Omental fat pad (tissue), 4 donors: Measurements from ENCODE around the gene ZMIZ1. TPM values are rescaled to one million over a fixed set of nuclear protein-coding genes. Genes with fewer than 3 reads are reported as not detected.

Experiments used
- ATAC-seq: fragments of 150-250 bp; one replicate; pipeline ENCODE4 v1.9.1; 2016; ENCODE audit warnings: mild to moderate bottlenecking, moderate library complexity; ENCODE audit not compliant: low FRiP score
- DNase-seq: peaks from one replicate; pipeline ENCODE4 v3.0.0-alpha.2; 2019; ENCODE audit warnings: low spot score
- total RNA-seq, 4 donors: library from RNA; depleted of rRNA; stranded (reverse); fragments of >200 nt; gene quantifications; one replicate each; pipeline ENCODE4 v1.1.0, GENCODE V29; 2016
- TF ChIP-seq, protein P1 (sequence below), 3 donors: fragments of 450-650 bp; IDR thresholded peaks; one replicate each; pipeline ENCODE4 v1.5.1; 2016 to 2017; ENCODE audit warnings: antibody characterized with exemption in 3 of 3, mild to moderate bottlenecking in 3 of 3, moderate library complexity in 2 of 3

Gene ZMIZ1
- total RNA-seq, 4 donors from 2014 or later = 24.2 to 64.8 (median 43.1) TPM

DNA sequence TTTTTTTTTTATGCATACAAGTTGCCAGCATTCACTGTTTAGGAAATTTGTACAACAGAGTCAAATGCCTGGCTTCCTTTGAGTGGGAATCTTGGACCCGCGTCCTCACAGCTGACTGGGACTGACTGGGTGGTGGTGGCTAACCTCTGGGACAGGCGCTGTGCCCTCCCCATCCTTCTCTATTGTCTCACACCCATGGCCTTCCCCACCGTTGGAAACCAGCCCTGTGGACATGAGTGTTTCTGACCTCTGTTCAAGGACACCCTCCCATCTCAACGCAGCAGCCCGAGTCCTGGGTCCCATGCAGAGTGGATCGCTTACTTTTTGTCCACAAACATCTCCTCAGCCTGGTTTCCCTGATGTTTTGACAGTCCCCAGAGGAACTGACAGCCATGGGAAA lies 153.4 kb downstream of the ZMIZ1 start:
- ATAC-seq (no peak), DNase-seq (no peak)
- TF ChIP-seq, protein P1, sequence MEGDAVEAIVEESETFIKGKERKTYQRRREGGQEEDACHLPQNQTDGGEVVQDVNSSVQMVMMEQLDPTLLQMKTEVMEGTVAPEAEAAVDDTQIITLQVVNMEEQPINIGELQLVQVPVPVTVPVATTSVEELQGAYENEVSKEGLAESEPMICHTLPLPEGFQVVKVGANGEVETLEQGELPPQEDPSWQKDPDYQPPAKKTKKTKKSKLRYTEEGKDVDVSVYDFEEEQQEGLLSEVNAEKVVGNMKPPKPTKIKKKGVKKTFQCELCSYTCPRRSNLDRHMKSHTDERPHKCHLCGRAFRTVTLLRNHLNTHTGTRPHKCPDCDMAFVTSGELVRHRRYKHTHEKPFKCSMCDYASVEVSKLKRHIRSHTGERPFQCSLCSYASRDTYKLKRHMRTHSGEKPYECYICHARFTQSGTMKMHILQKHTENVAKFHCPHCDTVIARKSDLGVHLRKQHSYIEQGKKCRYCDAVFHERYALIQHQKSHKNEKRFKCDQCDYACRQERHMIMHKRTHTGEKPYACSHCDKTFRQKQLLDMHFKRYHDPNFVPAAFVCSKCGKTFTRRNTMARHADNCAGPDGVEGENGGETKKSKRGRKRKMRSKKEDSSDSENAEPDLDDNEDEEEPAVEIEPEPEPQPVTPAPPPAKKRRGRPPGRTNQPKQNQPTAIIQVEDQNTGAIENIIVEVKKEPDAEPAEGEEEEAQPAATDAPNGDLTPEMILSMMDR (IDR thresholded peaks at IDR 0.05) = no peak

GRCh38 chr10:79223091-79224048 lies 154.6 kb downstream of the ZMIZ1 start:
- DNase-seq (peak; percentile 59), ATAC-seq (peak; percentile 68)
- TF ChIP-seq, protein P1 (IDR thresholded peaks at IDR 0.05) = no peak

- TF ChIP-seq, protein P1 (IDR thresholded peaks at IDR 0.05) = no peak
- DNase-seq = no peak
- ATAC-seq = no peak
These were observed 155.6 kb downstream of the ZMIZ1 start for GRCh38 chr10:79224263-79224949.

DNA sequence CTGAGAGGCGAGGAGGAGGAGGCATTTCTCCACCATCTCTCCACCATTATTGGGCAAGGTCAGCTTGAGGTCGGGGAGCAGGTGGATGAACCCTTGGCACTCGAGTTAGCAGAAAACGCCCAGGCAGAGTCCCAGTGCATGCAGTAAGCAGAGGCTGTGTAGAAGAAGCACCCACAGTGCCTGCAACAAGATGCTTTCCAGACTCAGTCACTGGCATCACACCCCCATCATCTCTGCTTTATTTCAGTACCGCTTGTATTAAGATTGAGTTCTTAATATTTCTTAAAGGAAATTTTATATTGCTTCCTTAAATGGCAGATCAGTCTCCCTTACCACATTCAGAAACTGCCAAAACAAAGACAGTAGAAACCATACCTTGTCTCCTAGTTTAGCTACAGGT lies 156.2 kb downstream of the ZMIZ1 start:
- TF ChIP-seq, protein P1 (IDR thresholded peaks at IDR 0.05) = no peak
- DNase-seq (no peak), ATAC-seq (no peak)

DNA sequence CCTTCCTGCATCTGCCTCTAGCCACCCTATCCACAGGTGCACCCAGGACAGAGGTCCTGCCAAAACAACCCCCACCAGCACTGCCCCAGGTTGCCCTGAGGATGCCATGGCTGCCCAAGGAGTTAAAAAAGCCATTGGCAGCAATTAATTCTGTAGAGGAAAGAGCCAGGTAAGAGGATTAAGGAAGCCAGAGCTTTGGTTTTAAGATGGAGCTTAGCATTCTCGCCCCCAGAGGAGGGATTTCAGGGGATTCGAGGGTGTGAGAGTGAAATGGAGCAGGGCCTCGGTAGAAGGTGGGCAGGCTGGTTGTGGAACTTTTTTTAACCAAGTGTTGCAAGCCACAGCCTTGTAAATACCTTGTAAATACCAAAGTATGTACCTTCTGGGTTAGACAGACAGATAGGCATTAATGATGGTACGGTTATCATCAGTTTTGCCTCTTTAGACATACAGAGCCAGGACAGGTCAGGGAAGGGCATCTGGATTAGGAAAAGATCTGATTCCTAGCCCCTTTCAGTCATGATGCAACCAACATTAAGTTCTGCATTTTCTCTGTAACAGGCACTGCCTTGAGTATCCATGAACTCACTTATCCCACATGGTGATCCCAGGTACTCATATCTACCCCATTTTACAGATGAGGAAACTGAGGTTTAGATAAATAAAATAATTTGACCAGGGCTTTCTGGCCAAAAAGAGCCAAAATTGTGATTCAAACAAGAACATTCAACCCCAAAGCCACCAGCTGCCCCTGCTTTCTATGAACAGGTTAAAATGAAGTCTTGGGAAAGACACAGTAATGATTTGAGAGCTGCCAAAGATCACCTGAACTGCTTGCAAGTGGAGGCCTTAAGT lies 157.9 kb downstream of the ZMIZ1 start:
- ATAC-seq = no peak
- TF ChIP-seq, protein P1 (IDR thresholded peaks at IDR 0.05) = no peak
- no peak for DNase-seq

GRCh38 chr10:79229071-79229541 lies 160.3 kb downstream of the ZMIZ1 start:
- TF ChIP-seq, protein P1 (IDR thresholded peaks at IDR 0.05) = no peak
- DNase-seq = no peak
- ATAC-seq = no peak
